ENCODE results near the gene SELENOM. TPM values are rescaled to one million over a fixed set of nuclear protein-coding genes. Genes with fewer than 3 reads are reported as not detected.

SELENOM gene
- total RNA-seq, 1 donor from 2014 or later: 35.0 TPM

DNA sequence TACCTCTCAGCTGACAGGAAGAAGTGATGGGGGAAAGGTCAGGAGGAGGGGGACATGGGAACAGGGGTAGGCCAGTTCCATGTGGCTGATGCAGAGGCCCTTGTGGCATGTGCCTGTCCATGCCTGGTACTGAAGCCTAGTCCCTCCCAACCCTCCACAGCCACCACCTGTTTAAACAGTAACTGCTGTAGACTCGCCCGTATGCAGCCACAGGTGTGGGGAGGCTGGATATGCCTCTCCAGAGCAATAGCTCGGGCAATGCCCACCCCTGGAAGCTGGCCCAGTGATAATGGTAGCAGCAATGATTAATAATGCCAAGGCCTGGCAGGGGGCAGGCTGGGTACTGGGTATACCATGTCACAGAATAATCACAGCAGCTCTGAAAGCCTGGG, 24.0 kb downstream of the SELENOM start:
- DNase-seq (ENCODE audit: low read depth) (no peak), FAIRE-seq (no peak)
- Histone ChIP-seq H3K36me3 (ENCODE audit: control insufficient read depth, insufficient read depth, low read length) (peaks cover 12% of the 10 kb centered on the region), H3K27me3 (ENCODE audit: control insufficient read depth, insufficient read depth, low read length) (no peaks in the 10 kb centered on the region), H3K4me3 (ENCODE audit: low read depth, low read length) (no peak overlapping the region)
- TF ChIP-seq, protein P1, sequence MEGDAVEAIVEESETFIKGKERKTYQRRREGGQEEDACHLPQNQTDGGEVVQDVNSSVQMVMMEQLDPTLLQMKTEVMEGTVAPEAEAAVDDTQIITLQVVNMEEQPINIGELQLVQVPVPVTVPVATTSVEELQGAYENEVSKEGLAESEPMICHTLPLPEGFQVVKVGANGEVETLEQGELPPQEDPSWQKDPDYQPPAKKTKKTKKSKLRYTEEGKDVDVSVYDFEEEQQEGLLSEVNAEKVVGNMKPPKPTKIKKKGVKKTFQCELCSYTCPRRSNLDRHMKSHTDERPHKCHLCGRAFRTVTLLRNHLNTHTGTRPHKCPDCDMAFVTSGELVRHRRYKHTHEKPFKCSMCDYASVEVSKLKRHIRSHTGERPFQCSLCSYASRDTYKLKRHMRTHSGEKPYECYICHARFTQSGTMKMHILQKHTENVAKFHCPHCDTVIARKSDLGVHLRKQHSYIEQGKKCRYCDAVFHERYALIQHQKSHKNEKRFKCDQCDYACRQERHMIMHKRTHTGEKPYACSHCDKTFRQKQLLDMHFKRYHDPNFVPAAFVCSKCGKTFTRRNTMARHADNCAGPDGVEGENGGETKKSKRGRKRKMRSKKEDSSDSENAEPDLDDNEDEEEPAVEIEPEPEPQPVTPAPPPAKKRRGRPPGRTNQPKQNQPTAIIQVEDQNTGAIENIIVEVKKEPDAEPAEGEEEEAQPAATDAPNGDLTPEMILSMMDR (IDR thresholded peaks at IDR 0.05; ENCODE audit: insufficient read depth, low read length, severe bottlenecking): no peak

DNA sequence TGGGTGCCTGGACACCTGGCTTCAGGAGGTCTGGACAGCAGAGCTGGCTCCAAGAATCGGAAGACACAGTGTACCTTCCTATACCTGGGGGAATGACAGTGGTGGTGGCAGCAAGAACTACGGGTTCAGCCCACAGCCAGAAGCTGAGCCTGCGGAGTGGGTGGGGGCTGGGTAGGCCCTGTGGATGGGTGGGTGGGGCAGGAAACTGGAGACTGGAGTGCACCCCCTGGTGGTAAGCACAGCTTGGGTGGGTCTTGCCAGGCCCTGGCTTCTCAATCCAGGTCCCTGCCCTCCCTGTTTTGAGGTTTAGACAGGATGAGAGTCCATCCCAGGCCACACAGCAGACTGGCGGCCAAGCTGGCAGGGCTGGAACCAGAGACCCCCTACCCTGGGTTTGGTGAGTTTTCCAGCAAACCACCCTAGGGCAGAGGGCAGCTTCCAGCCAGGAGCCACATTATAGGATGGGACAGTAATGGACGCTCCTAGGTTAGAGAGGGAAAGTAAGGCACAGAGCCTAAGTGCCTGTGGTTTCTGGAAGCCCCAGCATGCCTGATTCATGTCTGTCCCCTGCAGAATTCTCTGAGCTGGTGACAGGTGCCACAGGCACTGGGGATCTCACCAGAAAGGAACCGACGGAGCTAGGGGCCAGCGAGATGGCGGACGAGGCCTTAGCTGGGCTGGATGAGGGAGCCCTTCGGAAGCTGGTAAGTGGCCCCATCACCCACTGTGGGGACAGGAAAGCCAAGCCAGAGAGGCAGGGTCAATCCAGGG, 24.6 kb downstream of the SELENOM start:
- Histone ChIP-seq H3K36me3 (ENCODE audit: control insufficient read depth, insufficient read depth, low read length) (peaks cover 7% of the 10 kb centered on the region), H3K27me3 (ENCODE audit: control insufficient read depth, insufficient read depth, low read length) (no peaks in the 10 kb centered on the region), H3K4me3 (ENCODE audit: low read depth, low read length) (peak overlapping the region; percentile 64)
- TF ChIP-seq, protein P1 (IDR thresholded peaks at IDR 0.05; ENCODE audit: insufficient read depth, low read length, severe bottlenecking): peak; percentile 78
- DNase-seq (ENCODE audit: low read depth): peak; percentile 65
- no peak for FAIRE-seq

DNA sequence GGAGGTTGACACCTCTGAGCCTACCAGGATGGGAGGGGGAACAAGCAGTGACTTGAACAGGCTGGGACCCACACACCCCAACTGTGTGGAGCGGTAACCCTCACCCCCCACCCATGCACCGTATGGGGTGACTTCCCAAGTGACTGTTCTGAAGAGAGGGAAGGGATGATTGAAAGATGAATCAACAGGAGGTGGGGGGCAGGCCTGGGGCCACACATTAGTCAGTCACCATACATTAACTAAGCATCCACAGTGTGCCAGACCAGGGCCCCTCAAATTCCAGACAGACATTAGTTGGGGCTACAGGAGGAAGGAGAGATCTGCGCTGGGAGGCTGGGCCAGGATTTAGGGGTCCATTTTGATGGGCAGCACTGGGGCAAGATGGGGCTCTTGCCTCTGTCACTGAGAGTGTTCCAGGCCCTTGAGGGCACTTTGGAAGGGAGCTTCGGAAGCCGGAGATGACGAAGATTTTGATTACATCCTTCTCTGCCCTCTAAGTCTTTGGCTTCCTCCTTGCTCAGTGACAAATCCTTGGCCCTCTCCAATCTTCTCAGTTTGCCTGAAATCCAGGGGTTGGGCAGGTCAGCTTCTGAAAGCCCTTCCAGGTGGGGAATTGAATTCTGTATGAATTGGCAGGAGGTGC, 25.3 kb downstream of the SELENOM start:
- TF ChIP-seq, protein P1 (IDR thresholded peaks at IDR 0.05; ENCODE audit: insufficient read depth, low read length, severe bottlenecking): no peak
- DNase-seq (ENCODE audit: low read depth) (peak; percentile 90), FAIRE-seq (no peak)
- Histone ChIP-seq H3K36me3 (ENCODE audit: control insufficient read depth, insufficient read depth, low read length) (peaks cover under 1% of the 10 kb centered on the region), H3K4me3 (ENCODE audit: low read depth, low read length) (peak overlapping the region; percentile 64), H3K27me3 (ENCODE audit: control insufficient read depth, insufficient read depth, low read length) (no peaks in the 10 kb centered on the region)

DNA sequence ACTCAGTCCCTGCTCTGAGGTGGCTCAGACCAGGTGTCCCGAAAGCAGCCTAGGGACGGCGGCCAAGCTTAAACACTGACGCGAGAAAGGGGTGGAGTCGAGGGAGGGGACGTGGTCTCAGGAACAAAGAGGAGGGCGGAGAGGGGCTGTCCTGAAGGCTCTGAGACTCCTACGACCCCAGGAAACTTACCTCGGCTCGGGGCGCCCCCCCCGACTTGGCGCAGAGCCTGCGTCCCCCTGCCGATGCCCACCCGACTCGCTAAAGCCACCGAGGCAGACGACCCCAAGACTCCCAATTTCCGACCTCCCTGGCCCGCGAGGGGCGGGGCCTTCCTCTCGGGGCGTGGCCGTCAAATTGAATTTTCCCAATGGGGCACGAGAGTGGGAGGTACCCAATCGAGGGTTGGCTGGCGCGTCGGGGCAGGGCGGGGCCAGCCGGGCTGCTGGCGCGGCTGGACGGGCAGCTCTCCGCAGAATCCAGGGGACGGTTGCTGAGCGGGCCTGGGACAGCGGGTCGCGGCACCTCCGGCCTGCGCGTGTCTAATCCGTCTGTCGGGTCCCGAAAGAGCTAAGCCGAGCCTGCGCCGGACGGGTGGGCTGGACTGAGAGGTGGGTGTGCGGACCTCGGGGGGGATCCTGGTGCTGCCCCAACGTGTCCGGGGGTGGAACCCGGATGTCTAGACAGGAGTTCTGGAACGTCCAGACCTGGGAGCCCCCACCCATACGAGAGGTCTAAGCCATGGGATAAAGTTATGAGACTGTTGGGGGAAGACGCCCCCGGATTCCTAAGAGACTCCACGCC, 26.3 kb downstream of the SELENOM start, which contains the start of gene SMTN:
TSS of gene SMTN (plus strand) at position 471 of the 802 bp plus-strand sequence. CDS start 1,941 bp downstream, outside the sequence.
- FAIRE-seq (no peak), DNase-seq (ENCODE audit: low read depth) (peak; percentile 83)
- peak within 1 kb of the TSS; percentile 64 for H3K4me3 ChIP-seq (ENCODE audit: low read depth, low read length)
- no peaks in the 10 kb centered on the region for H3K36me3 ChIP-seq (ENCODE audit: control insufficient read depth, insufficient read depth, low read length)
- TF ChIP-seq, protein P1 (IDR thresholded peaks at IDR 0.05; ENCODE audit: insufficient read depth, low read length, severe bottlenecking): no peak
- H3K27me3 ChIP-seq (ENCODE audit: control insufficient read depth, insufficient read depth, low read length): no peaks in the 10 kb centered on the region

DNA sequence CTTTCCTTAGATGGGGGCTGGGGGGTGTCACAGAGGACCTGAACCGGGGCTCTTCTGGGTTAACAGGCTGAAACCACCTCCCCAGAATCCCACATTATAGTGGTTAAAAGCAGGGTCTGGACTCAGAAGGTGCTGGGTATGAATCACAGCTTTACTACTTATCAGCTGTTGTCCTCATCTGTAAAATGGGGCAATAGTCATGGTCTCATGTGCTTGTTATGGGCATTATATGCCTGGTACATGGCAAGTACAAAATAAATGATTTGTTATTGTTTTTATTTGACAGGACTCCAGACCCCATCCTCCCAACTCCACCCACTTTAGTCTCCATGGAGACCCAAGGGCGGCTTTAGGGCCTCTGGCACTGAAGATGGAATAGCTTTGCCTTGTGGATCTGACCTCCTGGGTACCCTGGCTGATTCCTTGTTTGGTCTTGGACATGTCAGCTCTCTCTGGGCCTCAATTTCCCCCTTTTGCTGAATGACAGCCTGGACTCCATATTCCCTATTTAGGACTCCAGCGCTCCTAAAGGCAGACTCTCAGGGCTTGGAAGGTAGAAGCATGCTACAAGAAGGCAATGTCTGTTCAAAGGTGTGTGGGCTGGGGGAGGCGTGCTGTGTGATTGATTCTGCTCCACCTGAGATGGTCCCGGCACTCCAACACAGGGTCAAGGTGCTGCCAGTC, 27.1 kb downstream of the SELENOM start:
- DNase-seq (ENCODE audit: low read depth): no peak
- peak overlapping the region; percentile 64 for H3K4me3 ChIP-seq (ENCODE audit: low read depth, low read length)
- no peak for FAIRE-seq
- H3K27me3 ChIP-seq (ENCODE audit: control insufficient read depth, insufficient read depth, low read length): no peaks in the 10 kb centered on the region
- H3K36me3 ChIP-seq (ENCODE audit: control insufficient read depth, insufficient read depth, low read length): no peaks in the 10 kb centered on the region
- TF ChIP-seq, protein P1 (IDR thresholded peaks at IDR 0.05; ENCODE audit: insufficient read depth, low read length, severe bottlenecking): no peak

All from bronchial epithelial cell (primary cell).